ENCODE results near the gene KCNA2. TPM values are rescaled to one million over a fixed set of nuclear protein-coding genes. Genes with fewer than 3 reads are reported as not detected.

The KCNA2 gene
- total RNA-seq, 1 experiment from 2014 or later, result 1.1 TPM

- in situ Hi-C loops (cut with HindIII; ENCODE audit: low pct_unique_long_range_greater_than_20kb, low sequenced_read_pairs), result no loop called here
- CTCF ChIA-PET, result no interaction called here
Observed at GRCh38 chr1:110561596-110561995, 44.6 kb downstream of the KCNA2 start.

GRCh38 chr1:110559157-110559556 lies 47.0 kb downstream of the KCNA2 start:
- 0 out of 2 replicates have a peak, but pooled peaks cover 5% of the 10 kb centered on the region for H3K27me3 ChIP-seq (ENCODE audit: control insufficient read depth, insufficient read depth, low read length)
- no peaks in the 10 kb centered on the region for H3K4me1 ChIP-seq (ENCODE audit: control insufficient read depth, insufficient read depth, low read length)
- no peaks in the 10 kb centered on the region for H3K9me3 ChIP-seq (ENCODE audit: control insufficient read depth, insufficient read depth, low read depth, low read length)
- DNase-seq (ENCODE audit: low read depth, low spot score) (no peak), ATAC-seq (no peak)
- POLR2A ChIA-PET, result no interaction called here
- no peaks in the 10 kb centered on the region for H3K36me3 ChIP-seq (ENCODE audit: control insufficient read depth, insufficient read depth, low read length)
- TF ChIP-seq CTCF (IDR thresholded peaks at IDR 0.05), result no peak
- no peak for TF ChIP-seq SIN3A (IDR thresholded peaks at IDR 0.05; ENCODE audit: borderline replicate concordance, insufficient read depth, low read depth, low read length)
- TF ChIP-seq POLR2AphosphoS5 (IDR thresholded peaks at IDR 0.05; ENCODE audit: low read depth, low read length), result no peak
- no peak for TF ChIP-seq TCF7L2 (IDR thresholded peaks at IDR 0.05; ENCODE audit: low read depth, low read length)
- no peak overlapping the region for H3K27ac ChIP-seq (ENCODE audit: low read length)
- intact Hi-C loops (cut with micrococcal nuclease; ENCODE audit: unreplicated experiment), result loop anchor here (5.0 kb wide), 1 partner anchor 58 kb away; no protein-coding TSS in a partner anchor
- in situ Hi-C loops (cut with HindIII; ENCODE audit: low pct_unique_long_range_greater_than_20kb, low sequenced_read_pairs), result no loop called here
- CTCF ChIA-PET, result no interaction called here
- no TSS peak for BruUV-seq (replicated peaks)
- H3K4me3 ChIP-seq (ENCODE audit: low read depth in 2 of 2, low read length in 2 of 2), result no peak overlapping the region

More at GRCh38 chr1:110561596-110561995, 44.6 kb downstream of the KCNA2 start:
- intact Hi-C loops (cut with micrococcal nuclease; ENCODE audit: unreplicated experiment), result no loop called here
- ATAC-seq (no peak), DNase-seq (ENCODE audit: low read depth, low spot score) (no peak)
- no peaks in the 10 kb centered on the region for H3K36me3 ChIP-seq (ENCODE audit: control insufficient read depth, insufficient read depth, low read length)
- H3K27ac ChIP-seq (ENCODE audit: low read length), result no peak overlapping the region
- BruUV-seq (replicated peaks), result no TSS peak
- POLR2A ChIA-PET, result no interaction called here
- H3K27me3 ChIP-seq (ENCODE audit: control insufficient read depth, insufficient read depth, low read length), result 0 out of 2 replicates have a peak, but pooled peaks cover under 1% of the 10 kb centered on the region
- H3K9me3 ChIP-seq (ENCODE audit: control insufficient read depth, insufficient read depth, low read depth, low read length), result no peaks in the 10 kb centered on the region
- no peak for TF ChIP-seq REST (IDR thresholded peaks at IDR 0.05; ENCODE audit: insufficient read depth in 1 of 2, low read depth in 2 of 2, low read length in 1 of 2)
- no peak for TF ChIP-seq SIN3A (IDR thresholded peaks at IDR 0.05; ENCODE audit: borderline replicate concordance, insufficient read depth, low read depth, low read length)
- no peak overlapping the region for H3K4me3 ChIP-seq (ENCODE audit: low read depth in 2 of 2, low read length in 2 of 2)
- no peaks in the 10 kb centered on the region for H3K4me1 ChIP-seq (ENCODE audit: control insufficient read depth, insufficient read depth, low read length)

- Histone ChIP-seq H3K9me3 (ENCODE audit: control insufficient read depth, insufficient read depth, low read depth, low read length) (no peaks in the 10 kb centered on the region), H3K36me3 (ENCODE audit: control insufficient read depth, insufficient read depth, low read length) (no peaks in the 10 kb centered on the region), H3K4me3 (ENCODE audit: low read depth in 2 of 2, low read length in 2 of 2) (no peak overlapping the region), H3K4me1 (ENCODE audit: control insufficient read depth, insufficient read depth, low read length) (no peaks in the 10 kb centered on the region), H3K27ac (ENCODE audit: low read length) (no peak overlapping the region), H3K27me3 (ENCODE audit: control insufficient read depth, insufficient read depth, low read length) (0 out of 2 replicates have a peak, but pooled peaks cover 5% of the 10 kb centered on the region)
- POLR2A ChIA-PET, result no interaction called here
- CTCF ChIA-PET, result no interaction called here
- ATAC-seq, result no peak
- in situ Hi-C loops (cut with HindIII; ENCODE audit: low pct_unique_long_range_greater_than_20kb, low sequenced_read_pairs) (no loop called here), intact Hi-C loops (cut with micrococcal nuclease; ENCODE audit: unreplicated experiment) (loop anchor here (5.0 kb wide), 1 partner anchor 60 kb away; no protein-coding TSS in a partner anchor)
- TF ChIP-seq SIN3A (IDR thresholded peaks at IDR 0.05; ENCODE audit: borderline replicate concordance, insufficient read depth, low read depth, low read length), result no peak
- TF ChIP-seq POLR2AphosphoS5 (IDR thresholded peaks at IDR 0.05; ENCODE audit: low read depth, low read length), result no peak
- TF ChIP-seq CTCF (IDR thresholded peaks at IDR 0.05), result no peak
- no peak for TF ChIP-seq TCF7L2 (IDR thresholded peaks at IDR 0.05; ENCODE audit: low read depth, low read length)
- no peak for TF ChIP-seq REST (IDR thresholded peaks at IDR 0.05; ENCODE audit: insufficient read depth in 1 of 2, low read depth in 2 of 2, low read length in 1 of 2)
- no TSS peak for BruUV-seq (replicated peaks)
- no peak for DNase-seq (ENCODE audit: low read depth, low spot score)
Observed at GRCh38 chr1:110557481-110557880, 48.7 kb downstream of the KCNA2 start.

Measured in Panc1 (cell line).